HG02840 (cell line): ENCODE measurements around the gene ANXA7.
"Not testable (repeated sequence)": the region's sequence is repeated elsewhere in the genome, so short reads cannot be mapped to it uniquely, and the experiment has no call there.

Experiments used
- ATAC-seq: cut with Tn5 transposase; IDR thresholded peaks from one replicate; pipeline ENCODE4 v1.9.1; 2021; ENCODE audit warnings: mild to moderate bottlenecking, moderate library complexity, moderate number of reproducible peaks; ENCODE audit not compliant: unreplicated experiment, low FRiP score

The ANXA7 gene

GRCh38 chr10:73408978-73409521, 4.8 kb downstream of the ANXA7 start:
- ATAC-seq = no peak

GRCh38 chr10:73408061-73408460, 5.8 kb downstream of the ANXA7 start:
- ATAC-seq = no peak

DNA sequence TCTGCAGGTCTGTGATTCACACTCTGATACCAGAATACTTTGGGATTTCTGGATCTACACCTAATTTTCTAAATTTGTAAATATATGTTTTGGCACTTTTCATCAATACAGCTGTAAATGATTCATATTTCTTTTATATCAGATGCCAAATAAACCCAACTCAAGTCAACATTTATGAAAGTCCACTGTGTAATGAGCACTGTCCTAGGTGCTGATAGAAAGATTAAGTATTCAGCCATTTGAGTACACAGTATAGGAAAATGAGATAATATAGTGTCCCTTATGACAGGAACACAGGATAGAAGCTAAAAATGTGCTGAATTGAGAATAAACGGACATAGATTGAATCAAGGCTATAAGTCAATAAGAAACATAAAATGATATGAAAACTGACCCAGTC, 6.4 kb downstream of the ANXA7 start:
- no peak for ATAC-seq

DNA sequence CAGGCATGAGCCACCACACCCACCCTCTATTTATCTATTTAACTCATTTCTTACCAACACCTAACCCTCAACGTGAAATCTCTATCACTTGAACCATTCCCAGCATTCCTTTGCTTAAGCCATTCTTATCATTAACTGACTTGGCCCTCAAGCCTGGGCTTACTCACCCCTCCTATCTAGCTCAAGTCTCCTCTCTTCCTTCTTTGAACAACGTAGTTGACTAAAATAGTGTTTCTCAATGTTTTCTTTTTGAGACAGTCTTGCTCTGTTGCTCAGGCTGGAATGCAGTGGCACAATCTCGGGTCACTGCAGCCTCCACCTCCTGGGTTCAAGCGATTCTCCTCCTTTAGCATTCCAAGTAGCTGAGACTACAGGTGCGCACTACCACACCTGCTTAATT, 7.0 kb downstream of the ANXA7 start:
- ATAC-seq = no peak

DNA sequence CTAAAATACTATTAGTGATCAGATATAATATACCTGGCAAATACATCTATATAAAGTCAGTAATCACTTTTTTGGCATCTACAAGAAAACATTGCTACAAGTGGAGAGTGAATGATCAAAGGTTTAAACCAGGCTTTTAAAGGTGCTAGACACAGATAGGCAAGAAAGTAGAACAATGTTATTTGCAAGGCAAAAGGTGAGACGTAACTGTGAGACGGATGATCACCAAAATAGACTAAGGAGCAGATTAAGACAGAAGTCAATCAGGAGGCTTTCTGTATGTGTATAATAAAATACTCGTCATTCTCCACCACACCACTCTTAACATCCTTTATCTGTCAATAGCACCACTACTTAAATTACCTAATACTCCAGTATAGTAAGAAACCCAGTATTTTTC, 8.3 kb downstream of the ANXA7 start:
- ATAC-seq = no peak

DNA sequence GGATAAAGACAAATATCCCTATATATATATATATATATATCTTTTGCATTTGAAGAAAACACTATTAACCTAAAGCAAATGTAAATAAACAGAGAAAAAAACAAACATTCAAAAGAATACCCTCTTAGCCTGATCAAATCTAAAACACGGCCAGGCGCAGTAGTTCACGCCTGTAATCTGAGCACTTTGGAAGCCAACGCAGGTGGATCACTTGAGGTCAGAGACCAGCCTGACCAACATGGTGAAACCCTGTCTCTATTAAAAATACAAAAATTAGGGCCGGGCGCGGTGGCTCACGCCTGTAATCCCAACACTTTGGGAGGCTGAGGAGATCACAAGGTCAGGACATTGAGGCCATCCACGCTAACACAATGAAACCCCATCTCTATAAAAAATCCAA, 9.2 kb downstream of the ANXA7 start:
- ATAC-seq = no peak

- no peak for ATAC-seq
These were observed 12.2 kb downstream of the ANXA7 start for GRCh38 chr10:73401636-73402035.

DNA sequence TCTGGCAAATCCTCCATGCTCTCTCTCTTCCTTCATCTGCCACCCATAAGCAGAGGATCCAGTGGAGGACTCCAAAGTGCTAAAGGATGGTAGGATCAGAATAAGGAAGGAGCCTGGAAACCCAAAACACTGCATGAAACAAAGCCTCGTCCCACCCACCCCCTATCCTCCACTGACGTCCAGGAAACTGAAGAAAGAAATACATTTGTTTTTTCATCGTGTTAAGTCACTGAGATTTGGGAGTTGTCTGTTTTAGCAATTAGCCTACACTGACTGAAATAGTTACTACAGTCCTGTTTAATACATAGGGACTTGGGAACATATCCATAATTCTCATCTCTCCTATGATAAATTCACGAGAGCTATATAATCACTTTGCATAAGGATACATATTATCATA, 14.8 kb downstream of the ANXA7 start:
- no peak for ATAC-seq

DNA sequence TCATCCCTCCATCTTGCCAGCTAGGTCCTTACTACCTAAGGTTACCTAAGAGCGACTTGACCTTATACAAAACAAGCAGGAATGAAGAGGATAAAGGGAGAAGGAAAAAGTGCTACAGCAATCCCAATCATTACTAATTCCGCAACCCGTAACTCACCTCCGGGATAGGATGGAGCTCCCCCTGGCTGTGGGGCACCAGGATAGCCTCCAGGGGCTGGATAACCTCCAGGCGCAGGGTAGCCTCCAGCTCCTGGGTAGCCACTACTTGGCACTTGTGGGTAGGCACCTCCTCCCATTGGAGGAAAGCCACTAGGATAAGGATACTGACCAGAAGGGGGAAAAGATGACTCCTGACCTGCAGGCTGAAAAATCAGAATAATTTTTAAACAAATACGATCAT, 15.8 kb downstream of the ANXA7 start:
- ATAC-seq = no peak

DNA sequence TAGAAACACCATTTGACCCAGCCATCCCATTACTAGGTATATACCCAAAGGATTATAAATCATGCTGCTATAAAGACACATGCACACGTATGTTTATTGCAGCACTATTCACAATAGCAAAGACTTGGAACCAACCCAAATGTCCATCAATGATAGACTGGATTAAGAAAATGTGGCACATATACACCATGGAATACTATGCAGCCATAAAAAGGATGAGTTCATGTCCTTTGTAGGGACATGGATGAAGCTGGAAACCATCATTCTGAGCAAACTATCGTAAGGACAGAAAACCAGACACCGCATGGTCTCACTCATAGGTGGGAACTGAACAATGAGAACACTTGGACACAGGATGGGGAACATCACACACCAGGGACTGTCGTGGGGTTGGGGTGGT, 19.5 kb downstream of the ANXA7 start:
- ATAC-seq = not testable (repeated sequence)

- ATAC-seq = no peak
These were observed 25.6 kb downstream of the ANXA7 start for GRCh38 chr10:73388228-73388627.

DNA sequence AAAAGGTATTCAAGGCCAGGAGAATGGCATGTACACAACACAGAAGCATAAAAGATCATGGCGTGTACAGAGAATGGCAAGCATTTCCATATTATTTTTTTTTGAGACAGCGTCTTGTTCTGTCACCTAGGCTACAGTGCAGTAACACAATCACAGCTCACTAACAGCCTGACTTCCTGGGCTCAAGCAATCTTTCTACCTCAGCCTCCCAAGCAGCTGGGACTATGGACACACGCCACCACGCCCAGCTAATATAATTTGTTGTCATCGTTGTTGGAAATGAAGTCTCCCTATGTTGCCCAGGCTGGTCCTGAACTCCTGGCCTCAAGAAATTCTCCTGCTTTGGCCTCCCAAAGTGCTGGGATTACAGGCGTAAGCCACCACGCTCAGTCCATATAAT, 27.3 kb downstream of the ANXA7 start:
- ATAC-seq = no peak

GRCh38 chr10:73379064-73379748, 34.7 kb downstream of the ANXA7 start:
- no peak for ATAC-seq

DNA sequence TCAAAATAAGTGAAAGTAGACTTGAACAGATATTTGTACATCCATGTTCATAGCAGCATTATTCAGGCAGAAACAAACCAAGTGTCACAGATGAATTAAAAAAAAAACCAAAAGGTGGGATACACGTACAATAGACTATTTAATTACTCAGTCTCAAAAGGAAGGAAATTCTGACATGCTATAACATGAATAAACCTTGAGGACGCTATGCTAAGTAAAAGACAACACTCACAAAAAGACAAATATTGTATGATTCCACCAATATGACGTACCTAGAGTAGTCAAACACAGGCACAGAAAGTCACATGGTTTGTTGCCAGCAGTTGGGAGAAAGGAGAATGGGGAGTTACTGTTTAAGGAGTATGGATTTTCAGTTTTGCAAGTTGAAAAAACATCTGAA, 37.2 kb downstream of the ANXA7 start:
- ATAC-seq = no peak

DNA sequence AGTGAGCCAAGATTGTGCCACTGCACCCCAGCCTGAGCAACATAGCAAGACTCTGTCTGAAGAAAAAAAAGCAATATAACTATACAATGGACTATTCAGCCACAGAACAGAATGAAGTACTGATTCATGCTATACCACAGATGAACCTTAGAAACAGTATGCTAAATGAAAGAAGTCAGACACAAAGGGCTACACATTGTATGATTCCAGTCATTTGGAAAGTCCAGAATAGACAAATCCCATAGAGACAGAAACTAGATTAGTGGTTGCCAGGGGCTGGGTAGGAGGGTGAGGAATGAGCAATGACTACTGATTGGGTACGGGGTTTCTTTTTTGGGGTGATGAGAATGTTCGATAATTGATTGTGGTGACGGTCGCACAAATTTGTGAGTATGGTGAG, 45.6 kb downstream of the ANXA7 start:
- ATAC-seq = no peak

DNA sequence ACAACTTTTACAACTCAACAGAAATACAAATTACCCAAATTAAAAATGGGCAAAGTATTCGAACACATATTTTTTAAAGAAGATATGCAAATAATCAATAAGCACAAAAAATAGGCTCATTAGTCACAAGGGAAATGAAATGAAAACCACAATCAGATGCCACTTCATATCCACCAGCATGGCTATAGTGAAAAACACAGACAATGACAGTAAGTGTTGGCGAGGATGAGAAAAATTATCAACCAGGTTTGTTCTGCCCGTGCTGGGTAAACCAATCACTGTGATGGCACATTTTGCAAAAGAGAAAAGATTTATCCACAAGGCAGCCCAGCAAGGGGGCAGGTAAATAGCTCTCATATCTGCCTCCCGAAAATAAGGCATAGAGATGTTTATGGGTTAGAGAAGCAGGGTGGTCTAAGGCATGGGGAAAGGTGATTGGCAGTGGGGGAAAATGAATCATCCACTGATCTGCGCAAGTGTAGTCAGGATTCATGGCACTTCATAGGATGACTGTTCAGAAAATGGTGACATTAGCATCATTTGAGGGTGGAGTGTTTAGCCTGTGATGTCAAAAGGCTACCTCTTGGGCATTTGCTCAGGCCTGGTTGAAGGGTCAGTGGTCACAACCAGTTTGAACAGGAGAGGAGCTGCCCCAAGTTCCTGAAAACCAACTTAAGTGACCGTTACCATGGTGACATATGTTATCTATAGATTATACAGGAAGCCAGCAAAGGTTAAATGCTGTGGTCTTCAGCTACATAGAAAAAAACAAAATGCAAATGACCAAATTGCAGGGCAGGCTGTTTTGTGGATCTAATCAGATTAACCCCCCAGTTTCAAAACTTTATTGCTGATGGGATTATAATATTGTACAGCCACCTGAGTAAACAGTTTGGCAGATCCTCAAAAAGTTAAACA, 47.2 kb downstream of the ANXA7 start:
- ATAC-seq = no peak

DNA sequence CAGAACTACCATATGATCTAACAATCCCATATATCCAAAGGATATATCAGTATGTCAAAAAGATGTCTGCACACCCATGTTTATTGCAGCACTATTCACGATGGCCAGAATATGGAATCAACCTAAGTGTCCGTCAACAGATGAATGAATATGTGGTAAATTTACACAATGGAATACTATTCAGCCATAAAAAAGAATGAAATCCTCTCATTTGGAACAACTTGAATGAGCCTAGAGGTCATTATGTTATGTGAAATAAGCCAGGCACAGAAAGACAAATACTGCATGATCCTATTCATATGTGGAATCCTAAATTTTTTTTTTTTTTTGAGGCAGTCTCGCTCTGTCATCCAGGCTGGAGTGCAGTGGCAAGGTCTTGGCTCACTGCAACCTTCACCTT, 48.9 kb downstream of the ANXA7 start:
- ATAC-seq = no peak

GRCh38 chr10:73359492-73359891, 54.4 kb downstream of the ANXA7 start:
- no peak for ATAC-seq

DNA sequence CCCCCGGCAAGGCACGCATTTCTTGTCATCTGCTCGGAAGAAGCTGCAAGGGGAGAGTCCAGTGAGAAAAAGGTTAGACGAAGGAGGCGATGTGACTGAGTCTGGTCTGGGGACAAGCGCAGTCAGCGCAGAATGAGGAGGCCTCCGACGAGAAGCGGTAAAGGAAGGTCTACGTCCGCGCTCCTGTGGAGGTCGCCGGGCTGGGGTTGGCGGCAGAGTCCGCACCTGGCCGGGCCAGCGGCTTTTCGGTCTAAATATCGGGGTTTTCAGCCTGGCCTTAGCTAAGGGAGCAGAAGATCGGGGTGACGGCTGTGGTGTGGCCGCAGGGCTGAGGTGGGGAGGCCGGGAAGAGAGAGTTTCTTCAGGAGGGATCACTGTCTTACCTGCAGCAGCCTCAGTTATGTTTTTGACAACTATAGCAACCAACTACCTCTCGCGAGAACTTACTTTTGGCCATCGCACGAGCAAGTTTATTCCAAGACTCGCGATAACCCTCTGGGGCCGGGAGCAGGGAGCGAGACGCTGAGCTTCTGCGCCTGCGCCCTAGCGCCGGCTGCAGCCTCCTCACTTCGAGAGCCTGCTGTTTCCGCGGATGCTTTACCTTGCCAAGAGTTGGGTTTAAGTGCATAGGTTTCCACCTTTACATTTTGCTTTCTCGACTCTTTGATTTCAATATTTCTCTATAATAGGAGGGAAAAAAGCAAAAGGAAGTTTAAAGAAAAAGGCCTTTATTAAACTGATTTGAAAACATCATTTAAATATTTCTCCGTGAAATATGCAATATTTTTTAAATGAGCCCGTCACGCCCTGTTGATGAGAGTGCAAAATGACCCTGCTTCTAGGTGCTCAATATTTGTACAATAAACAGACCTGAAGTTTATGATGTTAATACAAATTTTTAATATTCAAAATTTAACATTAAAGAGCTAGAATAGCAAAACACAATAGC, 55.3 kb downstream of the ANXA7 start, which contains the start of gene CFAP70:
CFAP70 (minus strand) TSS at position 534 of the 949 bp plus-strand sequence. CDS start 4,068 bp downstream, outside the sequence.
- peak; percentile 96 for ATAC-seq

DNA sequence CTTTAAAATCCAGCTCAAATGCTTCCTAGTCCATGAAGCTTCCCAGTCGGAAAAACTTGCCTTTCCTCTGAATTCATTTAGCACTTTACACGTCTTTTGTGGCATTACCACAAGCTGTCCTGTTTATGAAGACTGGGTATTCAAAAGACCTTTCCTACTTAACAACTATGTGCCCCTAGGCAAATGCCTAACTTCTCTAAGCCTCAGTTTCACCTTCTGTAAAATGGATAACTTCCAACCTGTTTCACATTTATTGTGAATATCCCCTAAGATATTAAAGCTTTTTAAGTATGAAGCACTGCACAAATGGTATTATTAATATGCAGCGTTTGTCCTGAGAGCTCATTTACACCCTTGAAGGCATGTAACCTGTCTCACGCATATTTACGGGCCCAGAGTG, 56.0 kb downstream of the ANXA7 start:
- ATAC-seq = no peak
